Type B pancreatic cell (in vitro differentiated cells): ENCODE data around the gene CIITA. TPM values are rescaled to one million over a fixed set of nuclear protein-coding genes. Genes with fewer than 3 reads are reported as not detected.

Experiments
- DNase-seq: peaks from one replicate; pipeline ENCODE4 v3.0.0; 2021; ENCODE audit warnings: mixed read lengths; ENCODE audit not compliant: unreplicated experiment; ENCODE audit errors: extremely low spot score
- H3K27ac Mint-ChIP-seq: 2 replicates; pipeline ENCODE4 v1.8.0; 2021; ENCODE audit warnings: mild to moderate bottlenecking, mixed read lengths
- H3K27me3 Mint-ChIP-seq: 2 replicates; pipeline ENCODE4 v1.8.0; 2021; ENCODE audit warnings: mixed read lengths
- H3K36me3 Mint-ChIP-seq: 2 replicates; pipeline ENCODE4 v1.8.0; 2021; ENCODE audit warnings: mixed read lengths
- H3K4me1 Mint-ChIP-seq: one replicate; pipeline ENCODE4 v1.8.0; 2021; ENCODE audit warnings: mixed read lengths; ENCODE audit not compliant: unreplicated experiment
- H3K4me3 Mint-ChIP-seq: 2 replicates; pipeline ENCODE4 v1.8.0; 2021; ENCODE audit warnings: mild to moderate bottlenecking, mixed read lengths
- H3K9me3 Mint-ChIP-seq: 2 replicates; pipeline ENCODE4 v1.8.0; 2021; ENCODE audit warnings: mixed read lengths
- CTCF ChIP-seq: fragments of 200-600 bp; sonication (generic); conservative IDR thresholded peaks from 2 replicates; pipeline ENCODE4 v1.5.0; 2021; ENCODE audit warnings: antibody characterized with exemption, mild to moderate bottlenecking
- total RNA-seq: library from RNA; stranded (reverse); gene quantifications from 2 replicates; pipeline ENCODE4 v1.2.1, GENCODE V29; 2021; ENCODE audit warnings: low replicate concordance

The CIITA gene
- total RNA-seq, 1 donor from 2014 or later, result not detected

- H3K36me3 Mint-ChIP-seq, result no peaks in the 10 kb centered on the region
- H3K4me1 Mint-ChIP-seq, result peaks cover 6% of the 10 kb centered on the region
- no peak for TF ChIP-seq CTCF
- DNase-seq, result no peak
- no peak overlapping the region for H3K27ac Mint-ChIP-seq
- no peak overlapping the region for H3K4me3 Mint-ChIP-seq
- peaks cover 42% of the 10 kb centered on the region for H3K27me3 Mint-ChIP-seq
- H3K9me3 Mint-ChIP-seq, result no peaks in the 10 kb centered on the region
These were observed 10.7 kb upstream of the CIITA start for GRCh38 chr16:10865991-10866966.

GRCh38 chr16:10867199-10867598 is 9.8 kb upstream of the CIITA start:
- no peak for DNase-seq
- H3K4me1 Mint-ChIP-seq, result peaks cover 6% of the 10 kb centered on the region
- H3K36me3 Mint-ChIP-seq, result no peaks in the 10 kb centered on the region
- no peak overlapping the region for H3K4me3 Mint-ChIP-seq
- H3K27ac Mint-ChIP-seq, result no peak overlapping the region
- no peak for TF ChIP-seq CTCF
- no peaks in the 10 kb centered on the region for H3K9me3 Mint-ChIP-seq
- peaks cover 35% of the 10 kb centered on the region for H3K27me3 Mint-ChIP-seq

- H3K4me1 Mint-ChIP-seq, result peaks cover 6% of the 10 kb centered on the region
- H3K9me3 Mint-ChIP-seq, result no peaks in the 10 kb centered on the region
- no peak for TF ChIP-seq CTCF
- no peaks in the 10 kb centered on the region for H3K36me3 Mint-ChIP-seq
- H3K27me3 Mint-ChIP-seq, result peaks cover 33% of the 10 kb centered on the region
- no peak for DNase-seq
- H3K4me3 Mint-ChIP-seq, result no peak overlapping the region
- no peak overlapping the region for H3K27ac Mint-ChIP-seq
These were observed 8.9 kb upstream of the CIITA start for GRCh38 chr16:10868104-10868595.

GRCh38 chr16:10868596-10869469 is 8.2 kb upstream of the CIITA start:
- peaks cover 6% of the 10 kb centered on the region for H3K4me1 Mint-ChIP-seq

More at GRCh38 chr16:10868596-10869469, 8.2 kb upstream of the CIITA start:
- no peaks in the 10 kb centered on the region for H3K36me3 Mint-ChIP-seq
- DNase-seq, result no peak
- H3K27me3 Mint-ChIP-seq, result peaks cover 30% of the 10 kb centered on the region
- H3K27ac Mint-ChIP-seq, result no peak overlapping the region
- no peak overlapping the region for H3K4me3 Mint-ChIP-seq
- TF ChIP-seq CTCF, result no peak
- no peaks in the 10 kb centered on the region for H3K9me3 Mint-ChIP-seq
